Astrocyte of the hippocampus (primary cell): ENCODE data around the gene RAF1.
"Not testable (repeated sequence)": the region's sequence is repeated elsewhere in the genome, so short reads cannot be mapped to it uniquely, and the experiment has no call there.

Experiments
- DNase-seq: peaks from one replicate; pipeline ENCODE4 v3.0.0; 2011; ENCODE audit warnings: low read depth, low spot score

Gene RAF1

GRCh38 chr3:12663936-12664908, at the start of gene RAF1:
Gene RAF1 (minus strand): TSS chr3:12664117. CDS start chr3:12618721, 45,396 bp downstream.
- DNase-seq: peak; percentile 100

GRCh38 chr3:12710062-12710461, 46.1 kb upstream of the RAF1 start:
- no peak for DNase-seq

- DNase-seq: no peak
Observed at GRCh38 chr3:12709334-12709733, 45.4 kb upstream of the RAF1 start.

- peak; percentile 95 for DNase-seq
Observed at GRCh38 chr3:12708584-12709192, 44.8 kb upstream of the RAF1 start.

GRCh38 chr3:12707449-12707848, 43.5 kb upstream of the RAF1 start:
- no peak for DNase-seq

- DNase-seq: peak; percentile 79
Observed at GRCh38 chr3:12706504-12707253, 42.8 kb upstream of the RAF1 start.

GRCh38 chr3:12705981-12706380, 42.1 kb upstream of the RAF1 start:
- peak; percentile 69 for DNase-seq

GRCh38 chr3:12705374-12705926, 41.5 kb upstream of the RAF1 start:
- no peak for DNase-seq

- DNase-seq: no peak
Observed at GRCh38 chr3:12702501-12702900, 38.6 kb upstream of the RAF1 start.

GRCh38 chr3:12701601-12702000, 37.7 kb upstream of the RAF1 start:
- DNase-seq: not testable (repeated sequence)

GRCh38 chr3:12700800-12701199, 36.9 kb upstream of the RAF1 start:
- no peak for DNase-seq

- no peak for DNase-seq
Observed at GRCh38 chr3:12695916-12696315, 32.0 kb upstream of the RAF1 start.

- DNase-seq: no peak
Observed at GRCh38 chr3:12695112-12695511, 31.2 kb upstream of the RAF1 start.

GRCh38 chr3:12692444-12692843, 28.5 kb upstream of the RAF1 start:
- no peak for DNase-seq

- no peak for DNase-seq
Observed at GRCh38 chr3:12689997-12690711, 26.2 kb upstream of the RAF1 start.

- DNase-seq: no peak
Observed at GRCh38 chr3:12687948-12688347, 24.0 kb upstream of the RAF1 start.

GRCh38 chr3:12686096-12686495, 22.2 kb upstream of the RAF1 start:
- DNase-seq: no peak

- peak; percentile 41 for DNase-seq
Observed at GRCh38 chr3:12681943-12682390, 18.1 kb upstream of the RAF1 start.

- DNase-seq: no peak
Observed at GRCh38 chr3:12681089-12681942, 17.4 kb upstream of the RAF1 start.

- no peak for DNase-seq
Observed at GRCh38 chr3:12679468-12679867, 15.6 kb upstream of the RAF1 start.
